RPMI7951 (cell line): ENCODE data around the gene FKTN. TPM values are rescaled to one million over a fixed set of nuclear protein-coding genes. Genes with fewer than 3 reads are reported as not detected.
"Not testable (repeated sequence)": the region's sequence is repeated elsewhere in the genome, so short reads cannot be mapped to it uniquely, and the experiment has no call there.

Experiments used
- DNase-seq: peaks from one replicate; pipeline ENCODE4 v3.0.0-alpha.2; 2012; ENCODE audit warnings: low read depth
- total RNA-seq: library from RNA; depleted of rRNA; stranded (reverse); fragments of >200 nt; shearing (Covaris generic); gene quantifications from 2 replicates; pipeline ENCODE4 v1.2.3, GENCODE V29; 2014; rRNA removed

Gene FKTN
- 21.0 and 51.2 TPM in 2 replicates for total RNA-seq

DNA sequence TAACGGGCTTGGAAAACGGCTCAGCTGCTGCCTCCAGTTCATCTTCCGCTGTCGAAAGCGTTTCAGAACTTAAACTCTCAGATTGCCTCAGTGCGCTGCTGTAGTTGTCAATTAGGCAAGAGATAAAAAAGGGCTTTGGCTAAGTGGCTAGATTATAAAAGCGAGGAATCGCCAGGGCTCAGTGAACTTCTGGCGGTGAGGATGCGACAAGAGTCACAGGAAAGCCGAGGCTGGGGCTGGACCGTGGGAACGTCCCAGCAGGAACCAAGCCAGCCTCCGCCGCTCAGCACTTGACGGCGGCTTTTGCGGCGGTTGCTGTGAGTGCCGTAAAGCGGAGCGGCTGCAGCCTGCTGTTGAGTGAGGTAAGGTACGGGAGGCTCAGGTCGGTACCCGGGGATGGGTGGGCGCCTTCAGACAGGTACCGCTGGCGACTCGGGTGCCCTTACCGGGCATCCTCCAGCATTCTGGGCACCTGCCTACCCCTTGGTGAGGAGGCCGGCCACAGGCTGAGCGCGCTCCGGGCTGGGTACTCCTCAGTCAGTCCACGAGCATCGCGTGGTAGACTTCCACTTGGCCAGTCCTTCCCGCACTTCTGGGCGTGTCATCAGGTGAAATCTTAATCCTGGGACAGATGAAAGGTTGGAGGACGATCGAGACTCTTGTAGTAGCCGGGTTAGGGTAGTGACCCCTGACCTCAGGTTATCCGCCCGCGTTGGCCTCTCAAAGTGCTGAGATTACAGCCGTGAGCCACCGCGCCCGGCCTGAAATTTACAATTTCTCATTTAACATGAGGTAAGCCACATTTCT lies at the start of gene FKTN:
Gene FKTN, plus strand, starts transcription at position 328 of the 807 bp plus-strand sequence. CDS start 16,902 bp downstream, outside the sequence.
- DNase-seq, result peak; percentile 87

DNA sequence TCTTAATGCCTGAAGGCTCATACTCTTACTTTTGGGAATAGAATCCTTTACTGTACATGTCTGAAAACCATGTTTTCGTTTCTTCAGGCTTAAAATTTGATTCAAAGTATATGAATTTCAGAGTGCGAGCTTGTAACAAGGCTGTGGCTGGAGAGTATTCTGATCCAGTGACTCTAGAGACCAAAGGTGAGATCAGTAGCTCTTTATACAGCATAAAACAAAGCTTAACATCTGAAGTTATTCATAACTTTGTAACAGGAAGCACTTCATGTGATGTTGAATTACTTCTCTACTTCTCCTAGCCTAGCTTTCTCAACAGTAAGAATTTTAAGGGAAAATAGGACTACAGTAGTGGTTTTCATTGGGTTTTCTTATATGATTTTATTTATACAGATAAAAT lies 49.4 kb upstream of the FKTN start:
- DNase-seq, result no peak

DNA sequence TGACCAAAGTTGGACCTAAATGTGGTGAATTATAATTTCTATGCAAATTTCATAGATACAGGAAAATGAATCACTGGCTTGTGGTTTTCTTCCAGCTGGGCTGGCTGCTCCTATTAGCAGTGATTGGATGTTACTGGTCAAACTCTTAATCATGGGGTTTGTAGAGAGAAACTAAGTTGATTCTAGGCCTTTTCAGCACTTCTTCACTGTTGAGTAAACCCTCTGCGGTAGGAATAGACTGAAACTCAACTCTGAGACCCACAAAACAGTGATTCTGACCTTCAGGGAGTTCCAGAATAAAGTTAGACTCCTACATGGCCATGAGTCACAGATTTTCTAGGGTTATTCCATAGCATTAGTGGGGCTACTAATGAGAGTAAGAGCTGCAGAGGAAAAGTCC lies 47.9 kb upstream of the FKTN start:
- peak; percentile 84 for DNase-seq

DNA sequence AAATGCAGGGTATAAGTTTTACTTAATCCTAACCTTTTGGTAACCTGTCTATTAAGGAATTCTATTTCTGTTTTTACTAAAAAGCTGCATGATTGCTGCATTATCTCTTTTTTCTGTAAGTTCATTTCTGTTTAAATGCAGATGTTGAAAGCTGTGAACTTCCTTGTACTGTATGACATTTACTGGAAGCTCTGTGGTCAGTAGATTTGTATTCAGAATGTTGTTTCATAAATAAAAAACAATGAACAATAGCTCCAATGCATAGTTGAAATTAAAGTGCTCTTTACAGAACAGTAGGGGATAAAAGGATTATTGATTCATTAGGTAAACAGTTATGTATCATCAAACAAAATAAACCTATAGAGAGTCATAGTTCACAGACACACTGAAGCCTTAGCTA lies 46.5 kb upstream of the FKTN start:
- no peak for DNase-seq

DNA sequence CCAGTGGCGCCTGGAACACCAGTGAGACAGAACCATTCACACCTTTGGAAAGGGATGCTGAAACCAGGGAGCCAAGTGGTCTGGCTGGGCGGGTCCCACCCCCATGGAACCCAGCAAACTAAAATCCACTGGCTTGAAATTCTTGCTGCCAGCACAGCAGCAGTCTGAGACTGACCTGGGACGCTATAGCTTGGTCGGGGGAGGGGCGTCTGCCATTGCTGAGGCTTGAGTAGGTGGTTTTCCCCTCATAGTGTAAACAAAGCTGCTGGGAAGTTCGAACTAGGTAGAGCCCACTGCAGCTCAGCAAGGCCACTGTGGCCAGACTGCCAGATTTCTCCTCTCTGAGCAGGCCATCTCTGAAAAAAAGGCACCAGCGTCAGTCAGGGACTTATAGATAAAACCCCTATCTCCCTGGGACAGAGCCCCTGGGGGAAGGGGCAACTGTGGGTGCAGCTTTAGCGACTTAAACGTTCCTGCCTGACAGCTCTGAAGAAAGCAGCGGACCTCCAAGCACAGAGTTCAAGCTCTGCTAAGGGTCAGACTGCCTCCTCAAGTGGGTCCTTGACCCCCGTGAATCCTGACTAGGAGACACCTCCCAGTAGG lies 42.0 kb upstream of the FKTN start:
- DNase-seq, result no peak

DNA sequence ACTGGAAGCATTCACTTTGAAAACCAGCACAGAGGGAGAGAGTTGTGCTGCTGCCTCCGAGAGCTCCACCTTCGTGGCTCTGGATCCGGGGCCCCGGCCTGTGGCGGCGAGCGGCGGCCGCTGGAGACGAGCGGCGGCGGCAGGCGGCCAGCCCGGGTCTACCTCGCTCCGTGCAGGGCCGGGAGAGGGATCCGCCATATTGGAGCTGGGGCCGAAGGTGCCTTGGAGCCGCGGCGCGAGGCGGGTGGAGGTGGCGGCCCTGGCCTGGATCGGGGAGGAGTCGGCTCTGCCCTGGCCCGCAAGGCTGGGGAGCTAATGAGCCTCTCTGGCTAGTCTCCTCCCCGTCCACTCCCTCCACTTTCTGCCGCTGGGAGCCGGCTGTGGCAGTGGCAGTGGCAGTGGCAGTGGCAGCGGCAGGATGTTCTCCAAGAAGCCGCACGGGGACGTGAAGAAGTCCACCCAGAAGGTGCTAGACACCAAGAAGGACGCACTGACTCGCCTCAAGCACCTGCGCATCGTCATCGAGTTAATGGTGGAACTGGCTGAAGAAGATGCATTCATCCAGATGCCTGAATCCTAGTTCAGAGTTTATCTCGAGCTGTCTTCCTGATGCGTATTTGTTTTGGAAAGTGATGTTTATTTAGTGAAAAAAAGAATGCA lies 38.1 kb upstream of the FKTN start:
- not testable (repeated sequence) for DNase-seq

DNA sequence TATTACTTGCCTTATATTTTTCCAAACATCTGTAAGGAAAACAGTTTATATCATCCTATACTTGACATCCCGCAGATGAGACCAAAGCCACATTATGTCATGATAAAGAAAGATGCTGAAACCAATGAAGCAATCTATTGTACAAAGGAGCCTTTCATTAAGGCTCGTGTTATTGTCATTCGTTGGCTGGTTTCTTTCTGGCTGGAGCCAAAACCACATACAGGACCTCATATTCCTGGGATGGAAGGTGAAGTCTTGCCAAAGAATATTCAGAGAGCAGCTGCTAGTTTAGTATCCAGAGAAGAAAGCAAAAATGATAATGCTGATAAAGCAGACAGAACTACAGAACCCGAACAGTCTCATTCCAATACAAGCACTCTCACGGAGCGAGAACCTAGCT lies 36.9 kb upstream of the FKTN start:
- not testable (repeated sequence) for DNase-seq

DNA sequence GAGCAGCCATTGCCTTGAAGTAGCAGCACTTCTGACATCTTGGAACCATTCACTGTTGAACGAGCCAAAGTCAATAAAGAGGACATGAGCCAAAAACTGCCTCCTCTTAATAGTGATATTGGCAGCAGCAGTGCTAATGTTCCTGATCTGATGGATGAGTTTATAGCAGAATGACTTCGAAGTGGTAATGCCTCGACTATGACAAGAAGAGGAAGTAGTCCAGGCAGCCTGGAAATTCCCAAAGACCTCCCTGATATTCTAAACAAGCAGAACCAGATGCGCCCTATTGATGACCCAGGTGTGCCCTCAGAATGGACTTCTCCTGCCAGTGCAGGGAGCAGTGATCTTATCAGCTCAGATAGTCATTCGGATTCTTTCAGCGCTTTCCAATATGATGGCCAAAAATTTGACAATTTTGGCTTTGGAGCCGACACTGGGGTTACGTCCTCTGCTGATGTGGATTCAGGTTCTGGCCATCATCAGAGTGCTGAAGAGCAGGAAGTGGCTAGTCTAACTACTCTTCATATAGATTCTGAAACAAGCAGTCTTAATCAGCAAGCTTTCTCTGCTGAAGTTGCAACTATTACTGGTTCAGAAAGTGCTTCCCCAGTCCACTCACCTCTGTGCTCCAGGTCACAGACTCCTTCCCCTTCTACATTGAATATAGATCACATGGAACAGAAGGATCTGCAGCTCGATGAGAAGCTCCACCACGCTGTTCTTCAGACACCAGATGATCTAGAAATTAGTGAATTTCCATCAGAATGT lies 35.1 kb upstream of the FKTN start:
- DNase-seq, result not testable (repeated sequence)

DNA sequence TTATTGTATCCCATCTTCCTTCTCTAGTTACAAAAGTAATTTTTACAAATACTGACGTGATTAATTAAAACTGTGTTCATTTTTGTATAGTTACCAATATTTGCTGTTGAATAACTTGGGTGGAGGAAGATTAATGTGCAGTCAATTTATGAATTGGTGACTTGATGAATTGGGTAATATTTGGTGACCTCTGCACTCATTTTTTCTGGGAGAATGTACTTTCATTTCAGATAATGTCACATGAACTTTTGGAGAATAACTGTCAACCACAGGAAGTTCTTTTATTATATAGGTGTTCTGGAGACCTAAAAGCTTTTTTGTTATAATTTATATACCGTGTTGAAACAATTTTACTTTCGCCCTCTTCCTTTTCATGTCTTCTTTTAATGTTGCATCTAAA lies 26.4 kb upstream of the FKTN start:
- DNase-seq, result no peak

DNA sequence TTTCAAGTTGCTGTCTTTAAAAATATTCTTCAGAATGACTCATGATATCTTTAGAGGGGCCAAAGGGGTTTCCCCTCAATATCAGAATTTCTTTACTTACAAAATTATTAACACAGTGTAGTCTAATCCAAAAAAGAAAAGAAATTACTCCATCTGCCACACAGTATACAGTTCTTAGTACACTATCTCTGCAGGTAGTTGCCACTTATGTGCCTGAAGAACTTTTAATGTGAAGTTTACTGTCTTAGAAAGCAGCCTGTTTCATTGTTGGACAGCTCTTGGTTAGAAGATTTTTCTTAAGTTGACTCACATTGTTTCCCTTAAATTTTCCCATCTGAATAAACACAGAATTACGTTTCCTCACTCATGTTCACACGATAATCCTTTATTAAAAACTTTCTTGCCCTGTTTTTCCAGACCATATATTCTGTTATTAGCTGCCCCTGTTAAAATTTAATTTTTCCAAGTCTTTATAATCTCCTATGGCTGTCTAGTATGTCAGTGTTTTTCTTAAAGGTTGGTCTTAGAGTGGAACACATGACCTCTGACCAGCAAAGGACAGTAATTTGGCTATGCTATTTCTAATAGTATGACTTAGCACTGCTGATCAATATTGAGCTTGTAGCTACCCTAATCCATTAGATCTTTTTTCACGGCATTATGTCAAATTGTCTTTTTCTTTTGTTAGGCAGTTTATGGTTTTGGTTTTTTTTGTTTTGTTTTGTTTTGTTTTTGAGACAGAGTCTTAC lies 21.8 kb upstream of the FKTN start:
- DNase-seq, result no peak

DNA sequence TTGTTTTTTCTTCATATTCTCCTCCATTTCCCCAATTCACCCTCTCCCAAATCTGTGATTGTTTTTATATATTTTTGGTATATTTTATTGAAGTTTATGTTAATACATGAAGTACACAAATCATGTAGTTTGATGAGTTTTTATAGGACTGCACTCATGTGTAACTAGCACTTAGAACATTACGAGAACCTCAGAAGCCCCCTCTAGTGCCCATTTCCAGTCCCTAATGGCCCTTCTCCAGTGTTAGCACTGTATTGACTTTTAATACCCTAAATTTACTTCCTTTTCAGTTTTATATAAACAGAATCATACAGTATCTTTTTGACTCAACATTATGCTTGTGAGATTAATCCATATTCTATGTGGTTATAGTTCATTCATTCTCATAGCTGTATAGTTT lies 18.5 kb upstream of the FKTN start:
- DNase-seq, result peak; percentile 17

DNA sequence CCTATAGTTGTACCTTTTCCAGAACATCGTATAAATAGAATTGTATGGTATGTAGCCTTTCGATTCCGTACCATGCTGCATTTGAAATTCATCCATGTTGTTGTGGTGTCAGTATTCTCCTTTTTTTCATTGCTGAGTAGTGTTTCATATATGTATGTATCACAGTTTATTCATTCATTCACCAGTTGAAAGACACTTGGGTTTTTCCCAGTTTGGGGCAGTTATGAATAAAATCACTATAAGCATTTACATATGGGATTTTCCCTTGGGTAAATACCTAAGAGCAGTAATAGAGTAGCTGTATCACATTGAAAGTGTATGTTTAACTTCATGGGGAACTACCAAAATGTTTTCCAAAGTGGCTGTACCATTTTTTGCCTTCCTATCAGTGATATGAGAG lies 16.1 kb upstream of the FKTN start:
- DNase-seq, result no peak

DNA sequence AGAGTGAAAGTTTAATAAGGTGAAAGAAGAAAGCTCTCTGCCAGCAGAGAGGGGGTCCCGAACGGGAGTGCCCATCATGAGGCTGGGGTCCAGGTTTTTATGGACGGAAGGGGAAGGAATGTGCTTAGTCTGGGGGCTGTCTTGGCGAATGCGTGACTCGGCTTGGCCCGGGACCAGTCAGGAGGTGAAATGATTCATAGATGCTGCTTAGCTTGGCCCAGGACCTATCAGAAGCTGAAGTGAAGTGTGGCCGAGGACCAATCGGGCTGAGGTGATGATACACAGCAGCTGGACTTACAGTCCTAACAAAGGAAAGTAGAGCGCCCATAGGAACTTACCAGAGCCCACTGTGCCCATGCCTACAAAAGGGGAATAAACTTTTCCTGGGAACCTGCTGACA lies 3.9 kb upstream of the FKTN start:
- no peak for DNase-seq

DNA sequence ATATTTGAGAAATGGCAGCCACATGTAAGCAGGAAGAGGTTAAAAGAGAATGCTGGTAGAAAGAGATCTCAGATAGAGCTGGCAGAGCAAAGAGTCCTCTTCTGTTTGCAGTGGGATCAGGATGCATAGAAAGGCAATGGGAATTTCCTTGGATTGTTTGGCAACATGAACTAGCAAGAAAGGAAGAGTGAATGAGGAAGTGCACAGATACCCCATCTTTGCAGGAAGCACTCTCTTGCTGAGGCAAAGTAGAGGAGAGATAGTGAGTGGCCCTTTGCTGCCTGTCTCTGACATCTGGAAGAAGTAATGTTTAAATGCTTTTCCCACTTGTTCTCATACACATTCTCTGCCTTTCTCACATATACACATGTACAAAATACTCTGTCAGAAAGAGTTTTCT lies 14.5 kb downstream of the FKTN start:
- DNase-seq, result no peak

DNA sequence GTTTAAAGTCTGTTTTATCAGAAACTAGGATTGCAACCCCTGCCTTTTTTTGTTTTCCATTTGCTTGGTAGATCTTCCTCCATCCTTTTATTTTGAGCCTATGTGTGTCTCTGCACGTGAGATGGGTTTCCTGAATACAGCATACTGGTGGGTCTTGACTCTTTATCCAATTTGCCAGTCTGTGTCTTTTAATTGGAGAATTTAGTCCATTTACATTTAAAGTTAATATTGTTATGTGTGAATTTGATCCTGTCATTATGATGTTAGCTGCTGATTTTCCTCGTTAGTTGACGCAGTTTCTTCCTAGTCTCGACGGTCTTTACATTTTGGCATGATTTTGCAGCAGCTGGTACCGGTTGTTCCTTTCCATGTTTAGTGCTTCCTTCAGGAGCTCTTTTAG lies 22.0 kb downstream of the FKTN start:
- DNase-seq, result not testable (repeated sequence)

DNA sequence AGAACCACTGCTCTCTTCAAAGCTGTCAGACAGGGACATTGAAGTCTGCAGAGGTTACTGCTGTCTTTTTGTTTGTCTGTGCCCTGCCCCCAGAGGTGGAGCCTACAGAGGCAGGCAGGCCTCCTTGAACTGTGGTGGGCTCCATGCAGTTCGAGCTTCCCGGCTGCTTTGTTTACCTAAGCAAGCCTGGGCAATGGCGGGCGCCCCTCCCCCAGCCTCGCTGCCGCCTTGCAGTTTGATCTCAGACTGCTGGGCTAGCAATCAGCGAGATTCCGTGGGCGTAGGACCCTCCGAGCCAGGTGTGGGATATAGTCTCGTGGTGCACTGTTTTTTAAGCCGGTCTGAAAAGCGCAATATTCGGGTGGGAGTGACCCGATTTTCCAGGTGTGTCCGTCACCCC lies 23.6 kb downstream of the FKTN start:
- not testable (repeated sequence) for DNase-seq

DNA sequence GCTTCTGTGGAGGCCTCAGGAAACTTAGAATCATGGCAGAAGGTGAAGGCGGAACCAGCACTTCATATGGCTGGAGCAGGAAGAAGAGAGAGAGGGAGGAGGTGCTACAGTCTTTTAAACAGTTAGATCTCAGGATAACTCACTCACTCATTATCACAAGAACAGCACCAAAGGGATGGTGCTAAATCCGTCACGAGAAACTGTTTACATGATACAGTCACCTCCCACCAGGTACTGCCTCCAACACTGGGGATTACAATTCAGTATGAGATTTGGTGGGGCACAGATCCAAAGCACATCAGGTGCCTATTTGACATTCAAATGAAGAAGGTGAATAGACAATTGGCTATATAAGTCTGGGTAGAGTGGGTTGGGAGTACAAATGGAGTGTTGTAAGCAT lies 35.2 kb downstream of the FKTN start:
- no peak for DNase-seq

DNA sequence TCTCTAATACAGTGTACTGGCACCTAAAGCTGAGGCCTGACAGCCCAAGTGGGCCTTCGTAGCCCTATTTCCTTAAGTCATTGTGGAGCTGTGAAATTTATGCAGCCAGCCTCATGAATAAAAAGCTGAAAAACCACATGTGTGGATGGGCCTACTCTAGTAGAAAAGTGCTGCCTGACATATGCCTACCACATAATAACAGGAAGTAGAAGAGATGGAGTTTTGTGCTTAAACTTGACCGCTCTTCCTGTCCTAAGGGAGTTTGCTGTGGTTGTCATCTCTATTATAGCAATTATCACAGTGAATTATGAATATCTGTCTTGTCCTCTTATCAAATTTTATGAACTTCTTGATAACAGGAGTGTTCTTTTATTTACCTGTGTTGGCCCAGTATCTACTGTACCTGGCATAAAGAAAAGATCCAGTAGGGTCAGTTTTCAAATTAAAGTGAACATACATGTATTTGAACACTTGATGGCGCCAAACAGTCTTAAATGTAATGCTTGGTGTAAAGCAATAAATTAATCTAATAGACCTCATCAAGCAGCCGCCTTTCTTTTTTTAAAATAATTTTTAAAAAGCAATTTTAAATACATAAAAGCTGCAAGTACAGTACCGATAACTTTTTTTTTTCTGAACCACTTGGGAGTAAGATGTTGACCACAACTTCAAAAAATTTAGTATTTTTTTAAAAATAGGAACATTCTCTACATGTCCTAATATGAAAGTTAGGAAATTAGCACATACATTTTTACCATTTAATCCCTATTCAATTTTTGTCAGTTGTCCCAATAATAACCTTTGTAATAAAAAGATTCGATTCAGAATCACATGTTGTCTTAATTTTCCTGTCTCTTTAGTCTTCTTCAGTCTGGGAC lies 51.0 kb downstream of the FKTN start:
- DNase-seq, result peak; percentile 54

DNA sequence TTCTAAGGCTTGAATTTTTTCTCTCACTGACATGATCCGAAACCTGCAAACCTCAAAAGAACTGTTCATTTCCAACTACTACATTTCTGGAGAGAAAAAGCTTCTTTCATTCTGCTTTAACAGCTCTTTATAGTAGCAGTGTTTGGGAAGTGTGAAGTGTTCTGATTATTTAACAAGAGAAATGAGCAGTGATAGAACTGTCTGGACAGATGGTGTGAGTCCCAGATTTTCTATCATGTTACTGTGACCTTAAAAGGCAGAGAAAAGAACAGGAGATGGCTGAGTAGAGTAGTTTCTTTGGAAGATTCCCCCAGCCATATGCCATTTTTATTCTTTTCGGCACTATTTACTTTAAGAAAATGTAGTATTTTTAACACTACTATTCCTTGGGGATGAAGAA lies 63.1 kb downstream of the FKTN start:
- DNase-seq, result no peak

DNA sequence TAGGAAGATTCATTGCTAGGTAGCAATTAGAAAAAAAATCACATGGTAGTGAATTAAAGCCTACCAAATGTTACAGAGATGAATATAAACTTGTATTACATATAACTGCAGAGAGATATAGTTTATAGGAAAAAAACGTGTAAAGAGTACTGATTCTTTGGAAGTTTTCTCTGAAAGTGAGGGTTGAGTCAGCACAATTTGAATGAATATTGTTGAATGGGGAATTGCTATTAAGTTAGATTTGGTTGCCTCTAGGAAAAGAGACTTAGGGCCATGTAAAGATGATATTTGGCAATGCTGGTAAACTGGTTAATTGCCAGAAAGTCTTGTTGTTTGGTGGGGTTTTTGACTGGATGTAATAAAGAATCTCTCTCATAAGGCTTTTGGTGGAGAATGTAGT lies 67.2 kb downstream of the FKTN start:
- DNase-seq, result no peak
